Astrocyte of the cerebellum (primary cell): ENCODE measurements around the gene EPHA7.

Experiments used
- DNase-seq: peaks from one replicate; pipeline ENCODE4 v3.0.0-alpha.2; 2011; ENCODE audit warnings: low read depth
- H3K4me3 ChIP-seq: 2 replicates; pipeline ENCODE4 v1.5.1; 2011; ENCODE audit warnings: mild to moderate bottlenecking, low read depth, low read length, moderate library complexity
- in situ Hi-C: cut with HindIII; loops from 2 replicates; pipeline ENCODE4 v1.10.0; 2017; ENCODE audit warnings: low sequenced_read_pairs
- TF ChIP-seq, protein P1 (sequence below): IDR thresholded peaks from 2 replicates; pipeline ENCODE4 v1.5.1; 2012; ENCODE audit warnings: low read length, low read depth, moderate library complexity, mild to moderate bottlenecking; ENCODE audit errors: missing control alignments

The EPHA7 gene

DNA sequence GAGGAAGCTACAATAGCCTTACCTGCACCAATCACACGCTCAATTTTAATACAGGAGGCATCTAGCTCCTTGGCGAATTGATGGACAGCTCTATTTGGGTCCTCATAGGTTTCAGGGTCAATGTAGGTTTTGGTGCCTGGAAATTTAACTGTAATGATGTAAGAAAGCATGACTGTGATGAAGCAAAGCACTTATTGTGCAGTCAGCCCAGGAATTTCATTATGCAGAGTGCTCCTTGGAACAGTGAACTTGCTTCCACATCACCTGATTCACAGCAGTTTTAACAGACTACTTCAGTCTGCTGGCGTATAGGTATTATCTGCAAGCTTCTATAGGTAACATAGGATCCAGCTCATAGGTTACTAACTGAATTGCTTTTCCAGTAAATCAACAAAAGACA lies 160.0 kb downstream of the EPHA7 start:
- TF ChIP-seq, protein P1, sequence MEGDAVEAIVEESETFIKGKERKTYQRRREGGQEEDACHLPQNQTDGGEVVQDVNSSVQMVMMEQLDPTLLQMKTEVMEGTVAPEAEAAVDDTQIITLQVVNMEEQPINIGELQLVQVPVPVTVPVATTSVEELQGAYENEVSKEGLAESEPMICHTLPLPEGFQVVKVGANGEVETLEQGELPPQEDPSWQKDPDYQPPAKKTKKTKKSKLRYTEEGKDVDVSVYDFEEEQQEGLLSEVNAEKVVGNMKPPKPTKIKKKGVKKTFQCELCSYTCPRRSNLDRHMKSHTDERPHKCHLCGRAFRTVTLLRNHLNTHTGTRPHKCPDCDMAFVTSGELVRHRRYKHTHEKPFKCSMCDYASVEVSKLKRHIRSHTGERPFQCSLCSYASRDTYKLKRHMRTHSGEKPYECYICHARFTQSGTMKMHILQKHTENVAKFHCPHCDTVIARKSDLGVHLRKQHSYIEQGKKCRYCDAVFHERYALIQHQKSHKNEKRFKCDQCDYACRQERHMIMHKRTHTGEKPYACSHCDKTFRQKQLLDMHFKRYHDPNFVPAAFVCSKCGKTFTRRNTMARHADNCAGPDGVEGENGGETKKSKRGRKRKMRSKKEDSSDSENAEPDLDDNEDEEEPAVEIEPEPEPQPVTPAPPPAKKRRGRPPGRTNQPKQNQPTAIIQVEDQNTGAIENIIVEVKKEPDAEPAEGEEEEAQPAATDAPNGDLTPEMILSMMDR: no peak
- in situ Hi-C loops: no loop called here
- DNase-seq: no peak
- no peak overlapping the region for H3K4me3 ChIP-seq

GRCh38 chr6:93252930-93253329 lies 166.4 kb downstream of the EPHA7 start:
- in situ Hi-C loops: no loop called here
- TF ChIP-seq, protein P1: no peak

GRCh38 chr6:93248631-93249030 lies 170.7 kb downstream of the EPHA7 start:
- in situ Hi-C loops: no loop called here
- TF ChIP-seq, protein P1: no peak
- no peak for DNase-seq
- H3K4me3 ChIP-seq: no peak overlapping the region

More at GRCh38 chr6:93252930-93253329, 166.4 kb downstream of the EPHA7 start:
- no peak for DNase-seq
- H3K4me3 ChIP-seq: no peak overlapping the region

GRCh38 chr6:93243231-93243778 lies 176.1 kb downstream of the EPHA7 start:
- TF ChIP-seq, protein P1: no peak
- no peak for DNase-seq
- in situ Hi-C loops: no loop called here
- H3K4me3 ChIP-seq: no peak overlapping the region

- no peak overlapping the region for H3K4me3 ChIP-seq
- in situ Hi-C loops: no loop called here
- no peak for DNase-seq
- TF ChIP-seq, protein P1: no peak
These were observed 177.3 kb downstream of the EPHA7 start for GRCh38 chr6:93242049-93242448.

- TF ChIP-seq, protein P1: no peak
- no peak for DNase-seq
- in situ Hi-C loops: no loop called here
- no peak overlapping the region for H3K4me3 ChIP-seq
These were observed 180.7 kb downstream of the EPHA7 start for GRCh38 chr6:93238632-93239031.
